ENCODE data around the gene GNG7. TPM values are rescaled to one million over a fixed set of nuclear protein-coding genes. Genes with fewer than 3 reads are reported as not detected.

The GNG7 gene
- polyA plus RNA-seq, 1 experiment = 0.22 TPM

DNA sequence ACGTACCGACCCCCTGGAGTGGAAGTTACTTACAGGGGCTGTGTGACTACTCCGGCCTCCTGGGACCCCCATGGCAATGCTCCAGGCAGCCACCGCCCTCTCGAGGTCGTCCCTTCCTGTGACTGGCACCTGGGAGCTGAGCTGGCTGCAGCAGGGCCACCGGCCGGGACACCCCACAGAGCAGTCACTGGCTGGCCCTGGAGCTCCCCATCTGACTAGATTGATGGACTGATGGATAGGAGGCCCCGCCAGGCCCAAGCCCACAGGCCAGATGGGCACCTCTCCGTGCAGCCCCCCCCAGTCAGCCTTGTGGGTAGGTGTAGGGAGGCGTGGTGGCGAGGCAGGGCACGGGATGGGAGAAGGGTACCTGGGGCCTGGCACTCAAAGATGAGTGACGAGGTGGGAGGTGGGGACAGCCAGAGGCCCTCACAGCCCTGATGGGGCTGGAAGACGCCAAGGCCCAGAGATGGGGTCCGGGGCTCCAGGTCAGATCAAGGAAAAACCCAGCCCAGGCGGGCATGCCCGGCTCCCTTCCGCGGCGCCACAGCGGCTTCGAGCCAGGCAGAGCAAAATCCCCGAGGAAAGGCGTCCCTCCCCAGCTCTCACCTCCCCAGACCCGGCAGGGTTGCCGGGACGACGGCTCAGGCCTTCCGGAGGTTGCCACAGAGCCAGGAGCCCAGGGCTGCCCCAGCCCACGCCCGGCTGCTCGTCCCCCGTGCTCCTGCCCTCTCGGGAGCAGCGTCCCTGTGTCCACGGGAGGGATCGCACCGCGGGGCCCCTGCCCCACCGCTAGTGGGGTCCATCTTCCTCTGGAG is 28.9 kb upstream of the GNG7 start:
- no peak for DNase-seq (ENCODE audit: low read depth)
- Histone ChIP-seq H3K27me3 (ENCODE audit: control insufficient read depth, insufficient read depth, low read length) (peaks cover 3% of the 10 kb centered on the region; the same call in 1 of the 2 replicates), H3K36me3 (ENCODE audit: control insufficient read depth, insufficient read depth, low read length) (peaks cover 8% of the 10 kb centered on the region), H3K4me3 (ENCODE audit: low read depth, low read length) (no peak overlapping the region)
- ChIA-PET POLR2A (no interaction called here), CTCF (interaction anchor here (1.5 kb wide), 1 partner anchor 83 kb away, joined by 3 read pairs; no protein-coding TSS in a partner anchor)
- TF ChIP-seq CTCF (IDR thresholded peaks at IDR 0.05; ENCODE audit: insufficient read depth, low read depth, low read length) = no peak

- TF ChIP-seq CTCF (IDR thresholded peaks at IDR 0.05; ENCODE audit: insufficient read depth, low read depth, low read length) = no peak
- no peak overlapping the region for H3K4me3 ChIP-seq (ENCODE audit: low read depth, low read length)
- ChIA-PET POLR2A (no interaction called here), CTCF (interaction anchor here (0.9 to 1.6 kb wide), 2 partner anchors 9 to 82 kb away, joined by 3 to 7 read pairs; no protein-coding TSS in a partner anchor)
- H3K36me3 ChIP-seq (ENCODE audit: control insufficient read depth, insufficient read depth, low read length) = peaks cover 5% of the 10 kb centered on the region
- DNase-seq (ENCODE audit: low read depth) = no peak
- H3K27me3 ChIP-seq (ENCODE audit: control insufficient read depth, insufficient read depth, low read length) = peaks cover 4% of the 10 kb centered on the region; the same call in 1 of the 2 replicates
These were observed 27.7 kb upstream of the GNG7 start for GRCh38 chr19:2729943-2730818.

GRCh38 chr19:2728783-2729387 is 26.4 kb upstream of the GNG7 start:
- ChIA-PET POLR2A (no interaction called here), CTCF (interaction anchor here (1.6 to 1.9 kb wide), 2 partner anchors 80 kb away, joined by 4 to 7 read pairs; no protein-coding TSS in a partner anchor)
- Histone ChIP-seq H3K27me3 (ENCODE audit: control insufficient read depth, insufficient read depth, low read length) (peaks cover 4% of the 10 kb centered on the region; the same call in 1 of the 2 replicates), H3K4me3 (ENCODE audit: low read depth, low read length) (no peak overlapping the region), H3K36me3 (ENCODE audit: control insufficient read depth, insufficient read depth, low read length) (peaks cover 2% of the 10 kb centered on the region; the same call in 1 of the 2 replicates)
- no peak for DNase-seq (ENCODE audit: low read depth)
- no peak for TF ChIP-seq CTCF (IDR thresholded peaks at IDR 0.05; ENCODE audit: insufficient read depth, low read depth, low read length)

GRCh38 chr19:2727640-2727944 is 25.1 kb upstream of the GNG7 start:
- ChIA-PET CTCF (interaction anchor here (0.7 to 1.9 kb wide), 3 partner anchors 22 to 79 kb away, joined by 3 to 4 read pairs (median 3); no protein-coding TSS in a partner anchor), POLR2A (no interaction called here)
- TF ChIP-seq CTCF (IDR thresholded peaks at IDR 0.05; ENCODE audit: insufficient read depth, low read depth, low read length) = no peak
- Histone ChIP-seq H3K4me3 (ENCODE audit: low read depth, low read length) (no peak overlapping the region), H3K27me3 (ENCODE audit: control insufficient read depth, insufficient read depth, low read length) (peaks cover 4% of the 10 kb centered on the region; the same call in 1 of the 2 replicates), H3K36me3 (ENCODE audit: control insufficient read depth, insufficient read depth, low read length) (no peaks in the 10 kb centered on the region; the same call in 1 of the 2 replicates)
- no peak for DNase-seq (ENCODE audit: low read depth)

All from BJ (cell line).